C4-2B (cell line): ENCODE measurements around the gene KCNC1.

ENCODE experiments used
- CTCF ChIP-seq: fragments of 450-650 bp; conservative IDR thresholded peaks from 2 replicates; pipeline ENCODE4 v1.5.1; 2017; ENCODE audit warnings: mild to moderate bottlenecking
- ZFX ChIP-seq: fragments of 450-650 bp; IDR thresholded peaks from 2 replicates; pipeline ENCODE4 v1.6.1; 2017

GRCh38 chr11:17816232-17816931, 81.8 kb downstream of the KCNC1 start:
- TF ChIP-seq CTCF (no peak), ZFX (no peak)
